Ascending aorta (tissue), 2 donors: ENCODE results near the gene OOSP4A. TPM values are rescaled to one million over a fixed set of nuclear protein-coding genes. Genes with fewer than 3 reads are reported as not detected.

ENCODE experiments used
- DNase-seq, 2 donors: peaks; one replicate each; pipeline ENCODE4 v3.0.0-alpha.2; 2019; ENCODE audit warnings: low spot score in 2 of 2
- H3K27ac ChIP-seq, 2 donors: fragments of 200-600 bp; sonication (generic); one replicate each; pipeline ENCODE4 v1.5.1; 2016 to 2017; ENCODE audit warnings: mild to moderate bottlenecking in 1 of 2
- H3K27me3 ChIP-seq: fragments of 200-600 bp; sonication (generic); one replicate; pipeline ENCODE4 v1.5.1; 2017
- H3K36me3 ChIP-seq, 2 donors: fragments of 200-600 bp; sonication (generic); one replicate each; pipeline ENCODE4 v1.5.1; 2016
- H3K4me1 ChIP-seq, 2 donors: fragments of 200-600 bp; sonication (generic); one replicate each; pipeline ENCODE4 v1.5.1; 2016 to 2017; ENCODE audit warnings: mild to moderate bottlenecking in 1 of 2
- H3K4me3 ChIP-seq, 2 donors: fragments of 200-600 bp; sonication (generic); one replicate each; pipeline ENCODE4 v1.5.1; 2016 to 2017; ENCODE audit warnings: mild to moderate bottlenecking in 1 of 2
- H3K9me3 ChIP-seq, 2 donors: fragments of 200-600 bp; sonication (generic); one replicate each; pipeline ENCODE4 v1.5.1; 2016
- CTCF ChIP-seq, 3 experiments: fragments of 200-600 bp in 2 of 3; fragments of 450-650 bp in 1 of 3; sonication (generic) in 2 of 3; IDR thresholded peaks; one replicate each; pipeline ENCODE4 v1.5.1; 2016 to 2019; ENCODE audit warnings: antibody characterized with exemption in 3 of 3, mild to moderate bottlenecking in 1 of 3, moderate library complexity in 1 of 3
- intact Hi-C: fragments of 100-400 bp; cut with DNase I; formaldehyde crosslinking; loops from one replicate; pipeline ENCODE4 v1.15.1; 2023
- total RNA-seq: library from RNA; depleted of rRNA; stranded (reverse); fragments of >200 nt; gene quantifications from one replicate; pipeline ENCODE4 v1.1.0, GENCODE V29; 2016

OOSP4A gene
- total RNA-seq, 1 donor from 2014 or later = not detected

GRCh38 chr11:59965424-59965823 lies 1.6 kb downstream of the OOSP4A start:
- Histone ChIP-seq H3K27ac (no peak overlapping the region), H3K4me3 (no peak overlapping the region), H3K4me1 (no peaks in the 10 kb centered on the region), H3K9me3 (no peaks in the 10 kb centered on the region), H3K27me3 (no peaks in the 10 kb centered on the region), H3K36me3 (no peaks in the 10 kb centered on the region)
- intact Hi-C loops = no loop called here
- DNase-seq = no peak
- TF ChIP-seq CTCF (IDR thresholded peaks at IDR 0.05) = no peak

- Histone ChIP-seq H3K36me3 (no peaks in the 10 kb centered on the region), H3K27ac (no peak overlapping the region), H3K9me3 (no peaks in the 10 kb centered on the region), H3K4me1 (no peaks in the 10 kb centered on the region), H3K4me3 (no peak overlapping the region), H3K27me3 (no peaks in the 10 kb centered on the region)
- no peak for TF ChIP-seq CTCF (IDR thresholded peaks at IDR 0.05)
- DNase-seq = no peak
- intact Hi-C loops = no loop called here
Observed at GRCh38 chr11:59966201-59966600, 2.4 kb downstream of the OOSP4A start.

GRCh38 chr11:59967677-59968394 lies 4.0 kb downstream of the OOSP4A start:
- Histone ChIP-seq H3K36me3 (no peaks in the 10 kb centered on the region), H3K9me3 (no peaks in the 10 kb centered on the region), H3K27ac (no peak overlapping the region), H3K4me3 (no peak overlapping the region), H3K4me1 (no peaks in the 10 kb centered on the region), H3K27me3 (no peaks in the 10 kb centered on the region)
- no peak for DNase-seq
- intact Hi-C loops = no loop called here
- no peak for TF ChIP-seq CTCF (IDR thresholded peaks at IDR 0.05)

DNA sequence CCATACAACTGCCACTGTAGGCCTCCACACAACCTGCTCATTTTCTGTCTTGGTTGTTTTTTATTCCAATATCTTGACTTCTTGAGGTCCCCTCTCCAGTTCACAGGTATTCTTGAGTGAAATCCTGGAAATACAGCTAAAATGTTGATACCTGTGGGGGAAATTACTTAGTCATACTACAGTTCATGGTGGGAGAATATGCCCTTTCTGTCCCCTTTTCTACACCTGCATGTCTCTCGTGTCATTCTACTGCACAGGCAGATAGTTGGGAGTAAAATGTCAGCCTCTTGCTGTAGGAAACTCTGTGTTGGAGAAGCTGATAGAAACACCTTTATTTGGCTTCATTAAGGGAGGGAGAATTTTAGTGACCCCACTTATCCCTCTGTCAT lies 4.6 kb downstream of the OOSP4A start:
- DNase-seq = no peak
- no peak overlapping the region for H3K27ac ChIP-seq
- H3K4me3 ChIP-seq = no peak overlapping the region
- TF ChIP-seq CTCF (IDR thresholded peaks at IDR 0.05) = no peak
- no peaks in the 10 kb centered on the region for H3K36me3 ChIP-seq
- intact Hi-C loops = no loop called here
- no peaks in the 10 kb centered on the region for H3K27me3 ChIP-seq
- no peaks in the 10 kb centered on the region for H3K4me1 ChIP-seq
- H3K9me3 ChIP-seq = no peaks in the 10 kb centered on the region

GRCh38 chr11:59973097-59973496 lies 9.3 kb downstream of the OOSP4A start:
- H3K4me3 ChIP-seq = no peak overlapping the region
- H3K27ac ChIP-seq = no peak overlapping the region
- no peaks in the 10 kb centered on the region for H3K27me3 ChIP-seq
- no peak for TF ChIP-seq CTCF (IDR thresholded peaks at IDR 0.05)
- intact Hi-C loops = no loop called here
- no peaks in the 10 kb centered on the region for H3K4me1 ChIP-seq
- H3K9me3 ChIP-seq = no peaks in the 10 kb centered on the region
- no peak for DNase-seq
- H3K36me3 ChIP-seq = no peaks in the 10 kb centered on the region
